Nucleus accumbens (tissue), 56 donors: ENCODE data around the gene KLC1.

Source experiments
- DNase-seq, 56 donors: peaks; one replicate each; lab custom pipeline; 2025; lab: John Stamatoyannopoulos, UW

The KLC1 gene

DNA sequence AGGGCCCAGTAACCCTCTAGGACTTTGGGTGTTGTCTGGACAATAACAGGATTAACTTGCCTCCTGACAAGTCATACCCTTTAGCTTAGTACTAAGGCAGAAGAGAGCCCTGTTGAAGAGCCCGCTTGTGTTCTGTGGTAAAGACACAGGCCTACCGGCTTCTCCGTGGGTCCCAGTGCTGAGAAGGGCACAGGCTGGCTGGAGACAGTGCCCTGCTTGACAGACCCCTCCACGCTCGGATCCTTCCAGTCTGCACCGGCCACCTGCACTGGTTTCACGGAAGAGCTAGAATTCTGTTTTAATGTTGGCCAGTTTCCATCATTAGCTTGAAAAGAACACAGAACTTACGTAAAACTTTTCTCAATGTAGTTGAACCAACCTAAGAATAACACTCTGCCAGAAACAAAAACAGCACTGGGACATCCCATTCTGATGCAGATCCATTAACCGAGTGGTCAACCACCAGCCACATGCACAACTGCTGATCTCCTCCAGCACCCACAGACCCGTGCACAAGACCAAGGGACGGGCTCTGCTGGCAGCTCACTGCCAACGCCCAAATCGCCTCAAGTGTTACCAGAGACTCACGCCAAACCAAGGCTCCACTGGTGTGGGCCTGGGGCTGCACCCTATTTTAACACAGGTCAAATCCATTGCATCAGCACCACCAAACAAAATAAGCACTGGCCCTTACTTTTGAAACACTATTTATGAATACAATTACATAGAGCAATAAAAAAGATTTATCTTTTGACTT is 113.7 kb downstream of the KLC1 start:
- no peak for DNase-seq

DNA sequence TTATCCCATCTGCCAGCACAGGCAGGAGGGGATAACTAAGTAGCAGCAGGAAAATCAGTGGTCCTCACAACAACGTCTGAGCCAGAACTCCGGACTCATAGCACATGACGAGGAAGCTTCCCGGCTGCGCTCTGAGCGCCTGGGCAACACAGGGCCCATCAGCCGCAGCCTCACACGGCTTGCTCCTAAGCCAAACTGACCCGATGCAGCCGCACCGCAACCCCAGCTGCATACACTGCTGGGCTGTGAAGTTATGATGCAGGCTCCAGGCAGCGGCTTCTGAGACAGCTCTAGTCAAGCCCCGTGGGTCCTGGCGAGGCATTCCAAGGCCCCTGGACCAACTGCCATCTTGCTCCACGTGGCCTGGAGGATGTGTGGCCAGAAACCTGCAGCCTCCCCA is 114.7 kb downstream of the KLC1 start:
- no peak for DNase-seq

- no peak for DNase-seq
Measured at GRCh38 chr14:103744621-103745395, 115.8 kb downstream of the KLC1 start.

DNA sequence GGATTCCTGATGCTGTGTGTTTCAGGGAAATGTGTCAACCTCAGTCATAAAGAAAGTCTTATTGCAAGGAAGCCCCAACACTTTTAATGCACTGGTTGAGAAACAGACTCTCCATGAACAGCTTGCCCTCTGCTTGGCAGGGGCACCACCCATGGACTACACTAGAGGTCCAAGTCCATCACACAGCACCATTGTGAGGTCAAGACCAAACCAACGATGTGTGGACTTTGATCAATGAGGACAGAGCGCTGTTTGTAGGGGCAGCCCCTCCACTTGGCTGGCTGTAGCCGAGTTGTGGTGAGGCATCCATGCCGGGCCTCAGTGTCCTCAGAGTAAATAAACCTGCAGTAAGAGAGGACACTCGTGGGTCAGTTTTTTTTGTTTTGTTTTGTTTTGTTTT is 116.4 kb downstream of the KLC1 start:
- no peak for DNase-seq

GRCh38 chr14:103746701-103747100 is 117.7 kb downstream of the KLC1 start:
- peak in 3 of 56 donors; percentile 41 to 47 (median 44) for DNase-seq

DNA sequence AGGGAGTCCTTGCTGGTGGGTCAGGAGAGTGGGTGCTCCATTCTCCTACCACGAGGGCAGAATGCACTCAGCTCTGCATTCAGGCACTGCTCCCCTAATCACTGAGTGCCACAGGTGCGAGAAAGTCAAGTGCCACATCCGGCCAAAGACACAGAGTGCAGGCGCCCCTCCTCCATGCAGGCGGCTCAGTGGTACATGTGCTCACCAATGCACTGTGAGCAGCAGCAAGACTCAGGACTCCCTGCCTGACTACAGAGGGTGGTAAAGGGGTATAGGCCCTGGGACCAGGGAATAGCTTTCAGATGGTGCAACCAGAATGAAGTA is 119.5 kb downstream of the KLC1 start:
- no peak for DNase-seq

DNA sequence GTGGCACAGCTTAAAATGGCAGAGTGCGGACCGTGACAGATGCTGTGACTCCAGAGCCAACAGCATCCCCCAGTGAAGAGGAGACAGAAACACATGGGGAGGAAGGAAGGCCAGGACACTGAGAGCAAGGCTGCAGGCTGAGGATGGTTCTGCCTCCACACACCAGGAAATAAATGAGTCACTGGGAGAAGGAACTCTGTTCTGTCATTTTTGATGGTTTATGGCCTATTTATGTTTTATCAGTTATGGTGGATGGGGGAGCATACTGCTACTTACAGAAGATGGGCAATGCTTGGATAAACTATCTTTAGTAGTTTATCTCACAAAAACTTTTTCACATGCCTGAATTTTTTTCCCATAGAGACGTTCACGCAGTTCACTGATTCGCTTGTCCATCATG is 120.4 kb downstream of the KLC1 start:
- no peak for DNase-seq

DNA sequence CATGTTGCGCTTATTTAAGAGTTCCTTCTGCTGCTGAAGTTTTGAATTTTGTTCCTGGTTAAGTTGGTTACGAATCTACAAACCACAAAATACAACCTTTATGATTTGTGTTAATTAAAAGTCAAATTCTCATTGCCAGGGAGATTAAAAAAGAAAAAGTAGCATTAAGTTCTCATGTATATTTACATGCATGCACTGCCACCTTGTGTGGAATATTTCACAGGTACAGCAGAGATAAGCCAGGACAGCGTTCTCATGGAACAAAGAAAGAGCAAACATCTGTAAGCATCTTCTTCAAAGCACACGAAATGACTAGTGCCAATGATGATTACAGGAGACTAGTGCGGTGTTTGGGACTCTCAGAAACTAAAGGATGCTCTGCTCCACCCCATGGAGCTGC is 120.8 kb downstream of the KLC1 start:
- DNase-seq, result no peak
